Activated CD8-positive, alpha-beta memory T cell treated with anti-CD3 and anti-CD28 coated beads for 1 hour (primary cell): ENCODE data around the gene HGS.

Source experiments
- DNase-seq, 2 donors: peaks; one replicate each; pipeline ENCODE4 v3.0.0-alpha.2; 2020; ENCODE audit warnings: low read depth in 1 of 2; ENCODE audit errors: extremely low read depth in 1 of 2

Gene HGS

GRCh38 chr17:81703747-81704654, 20.2 kb downstream of the HGS start:
- no peak for DNase-seq

- DNase-seq: no peak
Measured at GRCh38 chr17:81705518-81706231, 21.9 kb downstream of the HGS start.

- no peak for DNase-seq
Measured at GRCh38 chr17:81706232-81706611, 22.4 kb downstream of the HGS start.

- no peak for DNase-seq
Measured at GRCh38 chr17:81706757-81707624, 23.2 kb downstream of the HGS start.

- DNase-seq: no peak
Measured at GRCh38 chr17:81707725-81708646, 24.2 kb downstream of the HGS start.

- DNase-seq: no peak
Measured at GRCh38 chr17:81708739-81709185, 25.0 kb downstream of the HGS start.

GRCh38 chr17:81710514-81711308, 26.9 kb downstream of the HGS start:
- no peak for DNase-seq

- peak; percentile 30 to 66 for DNase-seq
Measured at GRCh38 chr17:81711814-81712467, 28.1 kb downstream of the HGS start, which contains the start of gene SLC25A10. TSS of gene SLC25A10 (plus strand) at chr17:81712284. CDS start at chr17:81712427, 143 bp downstream.

- no peak for DNase-seq
Measured at GRCh38 chr17:81712468-81713003, 28.7 kb downstream of the HGS start.

- DNase-seq: no peak
Measured at GRCh38 chr17:81713004-81713555, 29.3 kb downstream of the HGS start.

GRCh38 chr17:81713556-81714411, 30.0 kb downstream of the HGS start:
- DNase-seq: no peak

- no peak for DNase-seq
Measured at GRCh38 chr17:81714412-81715106, 30.7 kb downstream of the HGS start.

- no peak for DNase-seq
Measured at GRCh38 chr17:81715107-81715871, 31.5 kb downstream of the HGS start.

- DNase-seq: no peak
Measured at GRCh38 chr17:81715872-81716673, 32.3 kb downstream of the HGS start.

- DNase-seq: no peak
Measured at GRCh38 chr17:81716674-81716996, 32.8 kb downstream of the HGS start.
